HG03575 (cell line): ENCODE results near the gene ICAM2.

ENCODE experiments used
- ATAC-seq: cut with Tn5 transposase; IDR thresholded peaks from one replicate; pipeline ENCODE4 v1.9.1; 2021; ENCODE audit not compliant: unreplicated experiment, insufficient number of reproducible peaks, low FRiP score; ENCODE audit errors: extremely low read depth

ICAM2 gene

GRCh38 chr17:63999680-64000531 is 20.5 kb downstream of the ICAM2 start:
- no peak for ATAC-seq

- ATAC-seq: no peak
Measured at GRCh38 chr17:63998721-63999679, 21.4 kb downstream of the ICAM2 start.

DNA sequence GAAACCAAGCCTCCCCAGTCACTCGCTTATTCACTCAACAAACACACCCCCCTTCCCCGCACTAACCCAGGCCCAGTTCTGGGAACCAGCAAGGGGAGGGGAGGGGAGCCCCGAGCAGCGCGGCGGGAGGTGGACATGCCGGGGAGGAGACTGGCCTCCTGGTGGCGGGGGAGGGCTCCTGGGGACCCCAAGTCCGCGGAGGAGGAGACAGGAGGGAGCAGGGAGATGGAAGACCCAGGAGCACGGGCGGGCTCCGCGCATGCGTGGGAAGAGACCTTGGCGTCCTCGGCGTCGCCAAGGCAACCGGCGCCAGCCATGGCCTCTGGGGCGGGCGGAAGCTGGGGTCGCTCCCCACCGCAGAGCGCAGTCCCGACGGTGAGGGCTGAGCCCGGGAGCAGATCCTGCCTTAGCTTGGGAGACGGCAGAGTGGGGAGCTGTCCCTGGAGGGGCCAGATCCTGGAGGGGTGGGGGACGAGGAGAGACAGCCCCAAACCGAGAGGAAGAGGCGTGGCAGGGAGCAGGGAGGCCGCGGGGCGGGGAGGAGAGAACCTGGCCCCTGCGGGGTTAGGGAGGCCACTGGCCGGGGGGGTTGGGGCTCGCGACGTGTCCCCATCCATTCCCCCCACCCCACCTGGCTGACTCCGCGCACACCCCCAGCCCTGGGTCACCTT is 22.2 kb downstream of the ICAM2 start, which contains the start of gene PRR29:
PRR29 (plus strand) TSS at position 302 of the 671 bp plus-strand sequence; CDS start at position 316, 14 bp downstream.
- no peak for ATAC-seq

DNA sequence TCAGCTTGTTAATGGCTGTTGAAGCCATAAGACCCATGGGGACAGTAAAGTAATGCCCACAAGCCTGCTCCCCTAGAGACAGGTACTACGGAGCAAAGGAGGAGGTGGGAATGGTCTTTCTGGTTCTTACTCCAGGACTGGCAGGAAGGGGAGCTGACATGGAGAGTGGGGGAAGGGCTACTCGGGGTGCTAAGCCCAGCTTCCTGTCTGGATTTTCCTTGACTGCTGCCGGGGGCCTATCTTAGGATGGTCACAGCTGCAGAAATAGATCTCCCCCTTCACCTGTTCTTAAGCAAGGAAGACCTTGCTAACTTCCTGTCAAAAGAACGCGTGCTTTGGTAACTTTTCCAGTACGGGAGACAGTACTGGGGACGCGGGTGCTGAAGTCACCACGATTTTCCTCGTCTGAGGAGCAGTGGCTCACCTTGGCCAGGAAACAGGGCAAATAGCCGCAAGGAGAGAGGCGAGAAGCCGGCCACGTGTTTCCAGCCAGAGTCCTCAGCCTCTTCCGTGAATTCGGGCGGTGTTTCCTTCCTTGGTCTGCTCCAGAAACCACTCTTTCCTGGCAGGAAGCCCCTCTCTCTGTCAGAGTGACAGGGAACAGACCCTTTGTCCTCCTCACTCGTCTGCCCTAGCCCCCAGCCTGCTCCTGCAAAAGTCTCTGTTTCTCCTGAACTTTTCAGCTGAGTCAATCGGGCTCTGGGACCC is 22.9 kb downstream of the ICAM2 start:
- ATAC-seq: no peak

GRCh38 chr17:63996430-63997182 is 23.8 kb downstream of the ICAM2 start:
- ATAC-seq: no peak

DNA sequence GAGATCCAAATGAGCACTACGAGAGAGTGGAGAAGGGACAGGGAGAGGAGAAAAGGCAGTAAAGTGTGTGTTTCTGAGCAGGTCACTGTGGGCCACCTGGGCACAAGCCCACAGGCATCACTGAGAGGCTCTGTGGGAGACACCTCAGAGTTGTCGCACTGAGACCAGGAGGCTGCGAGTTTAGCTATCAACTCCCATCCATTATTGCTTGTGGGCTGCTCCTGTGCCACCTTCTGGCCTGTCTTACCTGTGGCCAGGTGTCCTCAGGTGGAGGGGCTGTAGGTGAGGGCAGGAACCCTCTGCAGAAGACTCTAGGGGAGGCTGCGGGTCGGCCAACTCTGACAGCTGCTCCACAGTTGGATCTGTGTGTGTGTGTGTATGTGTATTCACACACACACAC is 24.8 kb downstream of the ICAM2 start:
- no peak for ATAC-seq

- ATAC-seq: no peak
Measured at GRCh38 chr17:63993368-63993985, 27.0 kb downstream of the ICAM2 start.

- no peak for ATAC-seq
Measured at GRCh38 chr17:63991611-63992010, 28.8 kb downstream of the ICAM2 start.

DNA sequence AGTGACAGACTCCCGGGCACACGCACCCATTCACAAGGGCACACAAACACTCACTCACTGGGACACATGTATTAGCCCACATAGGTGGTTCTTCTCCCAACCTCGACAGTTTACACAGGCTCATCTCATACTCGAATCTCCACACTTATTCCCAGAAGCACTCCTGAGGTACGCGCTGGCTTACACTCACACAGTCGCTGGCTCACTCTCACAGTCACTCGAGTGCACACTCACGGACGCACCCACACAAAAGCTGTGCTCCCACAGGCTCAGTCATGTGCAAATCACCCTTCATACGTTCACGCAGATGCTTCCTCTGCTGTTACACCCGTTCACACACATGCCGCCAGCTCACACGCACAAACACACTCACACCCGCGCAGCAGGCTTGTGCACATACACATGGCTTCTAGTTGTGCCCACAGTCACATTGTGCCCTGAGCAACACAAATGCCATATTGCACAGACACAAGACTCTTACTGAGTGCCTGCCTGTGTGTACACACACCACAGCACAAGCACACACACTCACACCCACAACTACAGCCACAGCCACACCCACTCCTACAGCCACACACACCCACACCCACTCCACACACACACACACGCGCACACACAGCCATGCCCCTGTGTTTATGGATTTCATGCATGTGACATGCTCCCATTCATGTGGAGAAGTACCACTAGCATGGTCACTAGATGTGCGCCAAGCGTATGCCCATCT is 30.6 kb downstream of the ICAM2 start:
- no peak for ATAC-seq

DNA sequence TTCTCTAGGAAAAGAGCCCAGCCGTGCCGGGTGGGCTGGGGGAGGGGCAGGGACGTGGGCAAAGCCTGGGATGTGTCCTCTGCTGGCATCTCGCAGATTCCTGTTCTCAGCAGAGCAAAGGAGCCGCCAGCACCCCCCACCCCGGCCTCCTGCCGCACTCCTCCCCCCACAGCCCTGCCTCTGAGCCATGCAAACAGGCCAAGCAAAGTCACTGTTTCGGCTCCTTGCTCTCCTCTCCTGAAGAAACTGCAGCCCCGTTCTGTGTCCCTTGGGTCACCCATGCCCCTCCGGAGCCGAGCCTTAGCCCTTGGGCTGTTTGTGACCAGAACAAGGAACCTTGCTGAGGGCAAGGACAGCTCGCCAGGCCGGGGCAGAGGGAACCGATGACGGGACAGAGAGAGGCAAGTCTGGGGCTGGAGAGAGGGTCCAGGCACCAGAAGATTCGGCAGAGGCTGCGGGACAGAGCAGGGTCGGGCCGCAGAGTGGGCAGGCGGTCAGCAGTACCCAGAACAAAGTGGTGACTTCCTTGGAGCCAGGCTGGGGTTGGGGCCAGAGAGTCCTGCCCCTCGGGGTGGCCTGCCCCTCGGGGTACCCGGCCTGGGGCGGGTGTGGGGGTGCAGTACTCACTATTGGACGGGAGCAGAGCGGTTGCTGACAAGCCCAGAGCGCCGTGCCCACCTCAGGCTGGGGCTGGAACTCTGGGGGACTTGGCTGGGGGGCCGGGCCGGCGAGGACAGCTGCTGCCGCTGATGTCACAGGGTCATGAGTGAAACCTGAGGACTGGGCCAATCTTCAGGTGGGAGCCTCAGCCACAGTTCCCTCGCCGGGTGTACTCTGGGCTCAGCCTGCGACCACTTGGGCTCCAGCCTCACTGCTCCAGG is 31.5 kb downstream of the ICAM2 start:
- ATAC-seq: no peak

- no peak for ATAC-seq
Measured at GRCh38 chr17:63988127-63988478, 32.3 kb downstream of the ICAM2 start.

DNA sequence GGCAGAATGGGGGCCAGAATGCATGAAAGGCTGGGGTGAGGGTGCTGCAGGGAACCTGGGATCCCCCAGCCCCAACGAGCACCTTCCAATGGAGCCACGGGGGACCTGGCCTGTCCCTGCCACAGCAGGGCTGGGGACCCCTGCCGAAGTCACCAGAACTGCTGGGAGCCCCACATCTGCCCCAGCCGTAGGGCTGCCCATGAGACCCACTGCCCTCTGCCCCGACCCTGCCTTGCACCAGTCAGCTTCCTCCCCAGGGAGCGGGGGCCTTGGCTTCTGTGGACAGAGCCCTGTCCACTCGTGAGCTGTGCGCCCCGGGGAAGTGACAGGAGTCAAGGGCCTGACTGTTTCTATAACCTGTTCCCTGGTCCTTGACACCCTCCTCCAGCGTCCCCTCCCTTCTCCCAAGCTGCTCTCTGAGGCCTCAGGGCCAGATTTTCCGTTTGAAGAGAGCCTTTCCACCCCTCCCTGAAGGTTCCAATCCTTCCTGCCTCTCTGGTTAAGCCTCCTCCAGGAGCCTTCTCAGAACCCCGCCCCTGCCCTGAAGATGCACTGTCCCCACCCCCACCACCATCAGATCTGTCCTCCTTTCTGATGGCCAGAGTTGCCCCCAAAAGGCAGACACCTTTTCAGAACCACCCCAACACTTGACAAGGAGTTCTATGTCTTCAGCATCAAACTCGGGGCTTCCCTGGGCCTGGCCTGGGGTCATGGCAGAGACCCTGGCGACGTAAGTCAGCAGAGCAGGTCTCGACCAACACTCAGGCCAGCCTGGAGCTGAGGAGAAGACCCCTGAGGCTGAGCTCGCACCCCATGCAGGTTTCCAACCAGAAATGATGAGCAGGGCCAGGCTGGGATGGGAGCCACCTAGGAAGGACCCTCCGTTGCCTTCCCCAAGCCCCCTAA is 33.0 kb downstream of the ICAM2 start:
- ATAC-seq: no peak

DNA sequence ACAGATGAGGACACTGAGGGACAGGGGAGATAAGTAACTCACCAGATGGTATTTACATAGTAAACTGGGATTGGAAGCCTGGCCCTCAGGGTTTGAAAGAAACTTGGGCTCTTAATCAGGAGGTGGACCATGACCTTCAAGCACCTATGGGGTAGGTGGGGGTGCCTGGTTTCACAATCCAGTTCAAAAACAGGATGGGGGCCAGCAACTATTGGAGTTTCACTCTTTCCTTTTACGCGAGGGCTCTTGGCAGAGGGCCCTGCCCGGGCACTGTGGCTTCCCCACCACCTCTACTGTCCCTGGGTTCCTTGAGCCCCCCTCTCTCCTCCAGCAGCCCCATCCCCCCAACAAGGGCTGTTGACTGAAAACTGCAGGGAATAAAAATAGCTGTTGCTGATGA is 33.6 kb downstream of the ICAM2 start:
- no peak for ATAC-seq

GRCh38 chr17:63985387-63986140 is 34.9 kb downstream of the ICAM2 start:
- ATAC-seq: no peak
